Nucleus accumbens (tissue), 56 donors: ENCODE measurements around the gene CYP4F22.
"Not testable (repeated sequence)": the region's sequence is repeated elsewhere in the genome, so short reads cannot be mapped to it uniquely, and the experiment has no call there.

Source experiments
- DNase-seq, 56 donors: peaks; one replicate each; lab custom pipeline; 2025; lab: John Stamatoyannopoulos, UW

Gene CYP4F22

GRCh38 chr19:15488489-15489226, 19.7 kb upstream of the CYP4F22 start:
- no peak for DNase-seq

GRCh38 chr19:15495151-15495550, 13.2 kb upstream of the CYP4F22 start:
- DNase-seq, result no peak

GRCh38 chr19:15498156-15498858, 10.0 kb upstream of the CYP4F22 start:
- no peak for DNase-seq

GRCh38 chr19:15498910-15499309, 9.4 kb upstream of the CYP4F22 start:
- DNase-seq, result peak in 3 of 56 donors; percentile 4 to 18 (median 11)

GRCh38 chr19:15501596-15501995, 6.7 kb upstream of the CYP4F22 start:
- no peak for DNase-seq

- no peak for DNase-seq
These were observed 6.1 kb upstream of the CYP4F22 start for GRCh38 chr19:15502264-15502663.

GRCh38 chr19:15506074-15506571, 2.2 kb upstream of the CYP4F22 start:
- no peak for DNase-seq

- DNase-seq, result no peak
These were observed 974 bp upstream of the CYP4F22 start for GRCh38 chr19:15507068-15508034.

GRCh38 chr19:15511671-15512424, 3.5 kb downstream of the CYP4F22 start:
- no peak for DNase-seq

- DNase-seq, result not testable (repeated sequence)
These were observed 6.9 kb downstream of the CYP4F22 start for GRCh38 chr19:15515227-15515625.

- DNase-seq, result no peak
These were observed 8.0 kb downstream of the CYP4F22 start for GRCh38 chr19:15516363-15516762.

GRCh38 chr19:15517778-15518177, 9.5 kb downstream of the CYP4F22 start:
- no peak for DNase-seq

GRCh38 chr19:15519433-15519976, 11.2 kb downstream of the CYP4F22 start:
- DNase-seq, result no peak

- DNase-seq, result no peak
These were observed 16.5 kb downstream of the CYP4F22 start for GRCh38 chr19:15524781-15525180.

GRCh38 chr19:15525291-15525690, 17.0 kb downstream of the CYP4F22 start:
- DNase-seq, result no peak

GRCh38 chr19:15526408-15526807, 18.1 kb downstream of the CYP4F22 start:
- DNase-seq, result no peak

GRCh38 chr19:15527705-15528104, 19.4 kb downstream of the CYP4F22 start:
- no peak for DNase-seq

- DNase-seq, result no peak
These were observed 21.5 kb downstream of the CYP4F22 start for GRCh38 chr19:15529774-15530372.
